Activated CD4-positive, alpha-beta T cell treated with anti-CD3 and anti-CD28 coated beads for 36 hours (primary cell): ENCODE results near the gene CDK5RAP2. TPM values are rescaled to one million over a fixed set of nuclear protein-coding genes. Genes with fewer than 3 reads are reported as not detected.
"Not testable (repeated sequence)": the region's sequence is repeated elsewhere in the genome, so short reads cannot be mapped to it uniquely, and the experiment has no call there.

Experiments
- ATAC-seq: fragments of 200-7000 bp; cut with Tn5 transposase; one replicate; pipeline ENCODE4 v1.10.0; 2021; ENCODE audit warnings: mild to moderate bottlenecking, moderate library complexity
- CTCF ChIA-PET: fragments of 350-600 bp; sonication (Branson Sonifier 250); formaldehyde crosslinking; loops from one replicate; lab custom pipeline; 2021; ENCODE audit warnings: antibody characterized with exemption; lab: Charles Lee
- POLR2A ChIA-PET: fragments of 350-600 bp; sonication (Branson Sonifier 250); formaldehyde crosslinking; loops from one replicate; lab custom pipeline; 2021; ENCODE audit warnings: antibody characterized with exemption, inconsistent platforms; lab: Charles Lee
- DNase-seq: peaks from one replicate; pipeline ENCODE4 v3.0.0-alpha.2; 2020
- H3K27ac Mint-ChIP-seq: one replicate; pipeline ENCODE4 v1.8.0; 2021; ENCODE audit warnings: mixed read lengths
- H3K27me3 Mint-ChIP-seq: one replicate; pipeline ENCODE4 v1.8.0; 2021; ENCODE audit warnings: mixed read lengths
- H3K36me3 Mint-ChIP-seq: one replicate; pipeline ENCODE4 v1.8.0; 2021; ENCODE audit warnings: low read depth, mixed read lengths
- H3K4me1 Mint-ChIP-seq: one replicate; pipeline ENCODE4 v1.8.0; 2021; ENCODE audit warnings: mixed read lengths
- H3K4me3 Mint-ChIP-seq: one replicate; pipeline ENCODE4 v1.8.0; 2021; ENCODE audit warnings: mild to moderate bottlenecking, moderate library complexity, mixed read lengths
- H3K9me3 Mint-ChIP-seq: one replicate; pipeline ENCODE4 v1.8.0; 2021; ENCODE audit warnings: low read depth, mixed read lengths
- intact Hi-C, 2 experiments: fragments of 100-400 bp; cut with DNase I in 1 of 2; cut with micrococcal nuclease in 1 of 2; formaldehyde crosslinking; loops; one replicate each; pipeline versions ENCODE4 v1.14.2 to v1.15.1; 2022 to 2024; cut with DNase I, micrococcal nuclease
- total RNA-seq, 2 experiments: library from RNA; stranded (reverse); gene quantifications; one replicate each; pipeline ENCODE4 v1.2.3, GENCODE V29; 2021

CDK5RAP2 gene
- total RNA-seq, 2 experiments from 2014 or later: 68.8 to 85.8 TPM

DNA sequence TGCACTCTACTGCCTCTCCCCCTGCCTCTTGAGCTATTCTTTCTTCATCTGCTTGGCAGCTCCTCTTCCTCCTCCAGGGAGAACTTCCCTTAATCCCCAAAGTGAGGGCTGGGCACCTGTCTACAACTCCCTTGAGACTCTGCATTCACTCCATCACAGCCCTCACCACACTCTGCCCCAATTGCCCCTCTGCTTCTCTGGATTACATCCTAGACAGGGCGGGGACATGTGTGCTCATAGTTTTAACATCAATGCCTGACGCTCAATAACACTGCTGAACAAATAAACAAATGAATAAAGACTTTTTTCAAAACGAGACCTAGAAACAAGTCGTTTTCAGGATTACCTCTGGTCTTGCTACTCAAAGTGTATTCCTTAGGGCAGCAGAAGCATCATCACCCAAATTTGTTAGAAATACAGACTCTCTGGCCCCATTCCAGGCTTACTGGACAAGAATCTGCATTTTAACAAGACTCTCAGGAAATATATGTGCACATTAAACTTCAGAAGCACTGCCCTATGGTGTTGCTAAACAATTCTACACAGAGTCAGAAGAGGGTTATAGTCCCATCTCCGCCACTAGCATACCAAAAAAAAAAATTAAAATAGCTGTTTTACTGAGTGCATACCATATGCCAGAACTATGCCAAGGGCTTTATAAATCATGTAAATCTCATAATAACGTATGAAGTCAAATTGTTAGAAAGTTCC, 115.6 kb downstream of the CDK5RAP2 start:
- DNase-seq: no peak
- ATAC-seq: no peak
- ChIA-PET CTCF (no interaction called here), POLR2A (no interaction called here)
- intact Hi-C loops: no loop called here
- H3K9me3 Mint-ChIP-seq: no peaks in the 10 kb centered on the region
- H3K4me1 Mint-ChIP-seq: no peaks in the 10 kb centered on the region
- no peak overlapping the region for H3K27ac Mint-ChIP-seq
- H3K4me3 Mint-ChIP-seq: no peak overlapping the region
- H3K27me3 Mint-ChIP-seq: no peaks in the 10 kb centered on the region
- peaks cover 50% of the 10 kb centered on the region for H3K36me3 Mint-ChIP-seq

DNA sequence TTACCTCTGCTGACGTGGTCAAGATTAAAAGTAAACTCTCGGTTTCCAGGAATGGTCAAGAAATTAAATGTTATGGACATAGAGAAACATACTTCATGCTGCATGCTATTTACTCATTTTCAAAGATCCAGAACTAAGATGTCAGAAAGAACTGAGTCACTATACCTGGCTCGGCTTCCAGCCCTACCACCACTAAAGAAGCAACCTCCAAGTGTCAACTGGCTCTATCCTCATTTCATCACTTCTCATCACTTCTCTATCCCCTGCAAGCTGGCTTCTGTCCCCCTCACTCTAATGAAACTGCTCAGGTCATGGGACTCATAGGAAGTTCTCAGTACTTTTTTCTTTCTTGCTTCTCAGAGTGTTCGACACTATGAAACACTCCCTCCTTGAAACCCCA, 116.2 kb downstream of the CDK5RAP2 start:
- DNase-seq (no peak), ATAC-seq (no peak)
- CTCF ChIA-PET: interaction anchor here (1.0 kb wide), 1 partner anchor 156 kb away, joined by 3 read pairs; no protein-coding TSS in a partner anchor
- Mint-ChIP-seq H3K27me3 (no peaks in the 10 kb centered on the region), H3K4me3 (no peak overlapping the region), H3K4me1 (no peaks in the 10 kb centered on the region), H3K9me3 (no peaks in the 10 kb centered on the region), H3K36me3 (peaks cover 51% of the 10 kb centered on the region), H3K27ac (no peak overlapping the region)
- intact Hi-C loops: no loop called here
- POLR2A ChIA-PET: no interaction called here

DNA sequence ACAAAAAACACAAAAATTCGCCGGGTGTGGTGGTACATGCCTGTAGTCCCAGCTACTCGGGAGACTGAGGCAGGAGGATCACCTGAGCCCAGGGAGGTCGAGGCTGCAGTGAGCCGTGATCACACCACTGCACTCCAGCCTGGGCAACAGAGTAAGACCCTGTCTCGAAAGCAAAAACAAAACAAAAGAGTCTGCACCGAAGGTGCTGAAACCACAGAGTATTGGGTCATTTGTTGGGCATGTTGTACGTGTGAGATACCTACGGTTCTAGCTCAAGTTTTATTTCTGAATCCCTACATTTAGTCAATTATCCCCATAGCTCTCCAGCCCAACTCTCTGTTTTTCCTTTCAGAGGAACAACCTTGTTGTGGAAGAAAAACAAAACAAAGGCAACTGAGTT, 118.3 kb downstream of the CDK5RAP2 start:
- H3K4me1 Mint-ChIP-seq, POLR2A ChIA-PET, H3K27ac Mint-ChIP-seq, intact Hi-C loops, ATAC-seq, DNase-seq, H3K27me3 Mint-ChIP-seq, H3K9me3 Mint-ChIP-seq, H3K4me3 Mint-ChIP-seq, CTCF ChIA-PET: not testable (repeated sequence)
- peaks cover 63% of the 10 kb centered on the region for H3K36me3 Mint-ChIP-seq

DNA sequence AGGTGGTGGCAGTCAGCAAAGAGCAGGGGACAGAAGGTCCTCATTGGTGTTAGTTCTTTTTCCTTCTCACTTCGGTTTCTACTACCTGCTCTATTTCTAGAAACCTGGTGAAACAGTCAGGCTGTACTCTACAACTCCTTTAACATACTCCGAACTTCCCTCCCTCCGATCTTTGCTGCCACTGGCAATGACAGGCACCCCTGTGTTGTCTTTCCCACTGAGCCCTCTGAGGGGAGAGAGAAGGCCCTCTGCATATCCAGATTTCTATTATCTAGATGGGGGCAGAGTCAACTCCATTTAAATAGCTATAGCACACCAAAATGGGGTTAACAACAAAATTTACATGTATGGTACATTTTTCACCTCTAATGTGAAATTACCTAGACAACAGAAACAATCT, 123.7 kb downstream of the CDK5RAP2 start:
- no peak for DNase-seq
- Mint-ChIP-seq H3K27me3 (no peaks in the 10 kb centered on the region), H3K4me3 (no peak overlapping the region), H3K27ac (no peak overlapping the region), H3K36me3 (peaks cover 72% of the 10 kb centered on the region), H3K9me3 (no peaks in the 10 kb centered on the region), H3K4me1 (no peaks in the 10 kb centered on the region)
- ChIA-PET POLR2A (no interaction called here), CTCF (interaction anchor here (0.7 to 0.8 kb wide), 4 partner anchors 10 to 821 kb away, joined by 3 to 4 read pairs (median 3); no protein-coding TSS in a partner anchor)
- intact Hi-C loops: no loop called here
- no peak for ATAC-seq

DNA sequence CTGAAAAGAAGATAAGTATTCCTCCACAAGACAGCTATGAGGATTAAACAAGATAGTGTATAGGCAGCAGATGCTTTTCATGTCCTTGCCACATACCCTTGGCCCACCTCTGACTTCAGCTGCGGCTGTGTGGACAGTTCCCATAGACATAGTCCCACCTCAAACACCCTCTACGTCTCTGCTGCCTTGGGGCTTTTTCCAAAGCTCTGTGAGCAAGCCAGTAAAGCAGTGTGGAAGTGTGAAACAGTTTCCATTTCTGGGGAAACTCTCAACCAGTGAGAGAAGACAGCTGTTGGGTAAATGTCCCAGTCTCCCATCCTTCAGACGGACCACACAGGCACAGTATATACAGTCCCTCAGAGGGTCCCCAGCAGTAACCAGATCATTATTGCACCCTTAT, 125.5 kb downstream of the CDK5RAP2 start:
- intact Hi-C loops: no loop called here
- Mint-ChIP-seq H3K4me1 (peaks cover 8% of the 10 kb centered on the region), H3K27ac (no peak overlapping the region), H3K36me3 (peaks cover 67% of the 10 kb centered on the region), H3K9me3 (no peaks in the 10 kb centered on the region), H3K27me3 (no peaks in the 10 kb centered on the region), H3K4me3 (no peak overlapping the region)
- ChIA-PET CTCF (no interaction called here), POLR2A (no interaction called here)
- DNase-seq (no peak), ATAC-seq (no peak)

DNA sequence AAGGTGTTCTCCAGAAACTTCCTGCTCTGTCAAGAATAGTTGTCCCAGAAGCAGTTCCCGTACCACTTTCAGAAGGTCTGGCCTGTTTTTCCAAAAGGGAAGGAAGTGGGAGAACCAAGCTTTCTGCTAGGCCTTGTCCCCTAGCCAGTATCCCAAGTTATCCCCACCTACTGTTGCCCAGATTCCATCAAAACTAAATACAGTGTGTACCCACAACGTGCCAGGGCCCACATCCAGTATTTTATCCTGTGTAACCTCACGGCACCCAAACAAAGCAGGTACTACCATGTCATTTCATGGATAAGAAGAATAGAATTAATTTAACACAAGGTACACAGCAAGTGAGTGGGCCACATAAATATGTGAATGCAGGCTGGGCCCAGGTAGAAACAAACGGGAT, 126.2 kb downstream of the CDK5RAP2 start:
- ChIA-PET POLR2A (no interaction called here), CTCF (interaction anchor here (0.6 kb wide), 1 partner anchor 1060 kb away, joined by 3 read pairs; no protein-coding TSS in a partner anchor)
- DNase-seq: no peak
- Mint-ChIP-seq H3K4me3 (no peak overlapping the region), H3K9me3 (no peaks in the 10 kb centered on the region), H3K27me3 (no peaks in the 10 kb centered on the region), H3K36me3 (peaks cover 65% of the 10 kb centered on the region), H3K27ac (no peak overlapping the region), H3K4me1 (peaks cover 8% of the 10 kb centered on the region)
- ATAC-seq: no peak
- intact Hi-C loops: no loop called here

DNA sequence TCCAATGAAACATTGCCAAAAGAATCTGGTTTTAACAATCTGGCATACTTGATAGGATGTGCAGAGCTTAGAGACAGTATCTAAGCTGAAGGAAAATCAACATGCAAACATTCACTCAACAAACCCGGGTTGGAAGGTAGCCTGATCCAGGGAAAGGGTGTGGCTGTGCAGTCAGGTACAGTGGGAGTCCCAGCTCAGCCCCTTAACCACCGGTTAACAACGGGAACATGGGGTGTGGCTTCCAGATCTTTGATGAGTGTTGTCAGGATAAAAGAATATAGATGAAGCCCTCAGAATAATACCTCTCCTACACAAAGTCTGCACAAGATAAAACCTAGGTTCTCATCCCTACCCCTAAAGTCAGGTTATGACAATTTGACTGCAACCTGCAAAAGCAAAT, 127.3 kb downstream of the CDK5RAP2 start:
- no peak overlapping the region for H3K4me3 Mint-ChIP-seq
- DNase-seq (no peak), ATAC-seq (no peak)
- H3K9me3 Mint-ChIP-seq: no peaks in the 10 kb centered on the region
- ChIA-PET CTCF (no interaction called here), POLR2A (no interaction called here)
- H3K4me1 Mint-ChIP-seq: peaks cover 14% of the 10 kb centered on the region
- intact Hi-C loops: no loop called here
- H3K36me3 Mint-ChIP-seq: peaks cover 64% of the 10 kb centered on the region
- H3K27ac Mint-ChIP-seq: no peak overlapping the region
- no peaks in the 10 kb centered on the region for H3K27me3 Mint-ChIP-seq

DNA sequence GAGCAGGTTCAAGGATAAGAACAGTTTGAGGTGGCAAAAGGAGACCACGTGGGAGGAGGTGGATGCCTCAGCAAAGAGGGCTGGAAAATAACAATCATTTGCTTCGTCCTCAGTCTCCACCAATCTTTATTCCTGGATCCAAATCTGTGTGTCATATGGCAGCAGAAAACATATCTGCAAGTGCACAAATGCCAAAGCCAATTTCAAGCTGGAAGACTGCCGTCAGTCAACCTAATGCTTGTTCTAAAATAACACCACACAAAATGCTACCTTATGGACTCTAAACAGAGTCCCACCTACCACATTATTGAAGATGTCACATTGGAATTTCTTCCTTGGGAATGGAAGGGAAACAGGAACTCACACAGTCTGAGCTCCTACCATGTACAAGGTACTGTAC, 129.1 kb downstream of the CDK5RAP2 start:
- no peak for DNase-seq
- H3K27me3 Mint-ChIP-seq: no peaks in the 10 kb centered on the region
- no peak overlapping the region for H3K4me3 Mint-ChIP-seq
- H3K27ac Mint-ChIP-seq: no peak overlapping the region
- intact Hi-C loops: no loop called here
- POLR2A ChIA-PET: no interaction called here
- no peaks in the 10 kb centered on the region for H3K9me3 Mint-ChIP-seq
- CTCF ChIA-PET: no interaction called here
- H3K4me1 Mint-ChIP-seq: peaks cover 20% of the 10 kb centered on the region
- no peak for ATAC-seq
- peaks cover 54% of the 10 kb centered on the region for H3K36me3 Mint-ChIP-seq

DNA sequence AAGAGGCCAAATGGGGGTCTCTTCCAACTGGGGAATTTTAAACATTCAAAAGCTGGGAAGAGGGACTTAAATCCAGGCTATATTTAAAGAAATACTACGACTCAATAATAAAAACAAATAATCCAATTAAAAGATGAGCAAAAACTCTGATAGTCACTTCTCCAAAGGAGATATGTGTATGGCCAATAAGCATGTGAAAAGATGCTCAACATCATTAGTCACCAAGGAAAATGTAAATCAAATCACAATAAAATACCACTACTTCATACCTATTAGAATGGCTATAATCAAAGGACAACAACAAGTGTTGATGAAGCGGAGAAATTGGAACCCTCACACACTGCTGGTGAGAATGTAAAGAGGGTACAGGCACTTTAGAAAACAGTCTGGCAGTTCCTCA, 130.4 kb downstream of the CDK5RAP2 start:
- Mint-ChIP-seq H3K4me1 (peaks cover 20% of the 10 kb centered on the region), H3K4me3 (no peak overlapping the region), H3K27me3 (no peaks in the 10 kb centered on the region), H3K36me3 (peaks cover 47% of the 10 kb centered on the region), H3K9me3 (no peaks in the 10 kb centered on the region), H3K27ac (no peak overlapping the region)
- DNase-seq (no peak), ATAC-seq (no peak)
- intact Hi-C loops: no loop called here
- ChIA-PET CTCF (interaction anchor here (0.6 to 0.8 kb wide), 2 partner anchors 693 to 792 kb away, joined by 3 read pairs; no protein-coding TSS in a partner anchor), POLR2A (no interaction called here)

DNA sequence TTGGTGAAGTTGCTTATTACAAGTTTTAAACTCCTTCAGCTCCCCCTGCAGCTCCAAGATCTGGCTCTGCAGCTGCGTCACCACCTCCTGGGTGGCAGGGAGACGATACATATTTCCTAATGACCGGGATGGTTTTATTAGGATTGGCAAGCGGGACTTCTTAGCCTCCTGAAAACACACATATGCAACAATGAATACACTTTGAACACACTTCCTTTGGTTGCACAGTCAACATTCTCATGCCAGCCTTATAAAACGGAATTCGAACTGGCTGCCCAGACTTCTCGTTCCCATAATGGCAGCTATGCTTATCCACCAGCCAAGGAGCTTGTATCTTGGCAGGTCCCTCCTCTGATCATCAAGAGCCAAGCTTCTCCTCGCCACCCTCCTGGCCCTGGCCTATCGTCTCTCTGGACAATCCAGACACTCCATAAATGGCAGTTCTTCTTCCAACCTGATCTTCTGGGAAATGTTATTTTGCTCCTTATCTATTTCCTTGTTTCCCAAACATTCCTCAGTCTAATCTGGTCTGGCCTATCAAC, 131.9 kb downstream of the CDK5RAP2 start:
- Mint-ChIP-seq H3K36me3 (peaks cover 48% of the 10 kb centered on the region), H3K27me3 (no peaks in the 10 kb centered on the region), H3K4me3 (no peak overlapping the region), H3K4me1 (peaks cover 20% of the 10 kb centered on the region), H3K9me3 (no peaks in the 10 kb centered on the region), H3K27ac (no peak overlapping the region)
- ATAC-seq (no peak), DNase-seq (no peak)
- POLR2A ChIA-PET: no interaction called here
- intact Hi-C loops: no loop called here
- CTCF ChIA-PET: interaction anchor here (0.6 to 1.4 kb wide), 3 partner anchors 9 to 108 kb away, joined by 3 to 6 read pairs (median 4); no protein-coding TSS in a partner anchor

DNA sequence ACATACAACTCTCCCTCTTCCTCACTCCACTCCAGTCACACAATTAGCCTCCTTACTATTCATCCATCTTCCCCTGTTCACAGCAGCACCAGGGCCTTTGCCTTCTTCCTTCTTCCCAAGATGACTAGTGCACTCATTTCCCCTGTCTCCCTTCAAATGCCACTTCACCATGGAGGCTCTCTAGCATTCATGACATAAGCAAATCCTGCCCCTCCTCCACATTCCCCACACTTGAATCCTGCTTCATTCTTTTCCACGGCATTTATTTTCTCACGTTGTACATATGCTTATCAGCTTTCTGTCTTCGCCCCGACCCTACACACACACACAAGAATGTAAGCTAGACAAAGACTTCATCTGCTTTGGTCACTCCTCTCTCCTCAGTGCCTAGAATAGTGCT, 133.3 kb downstream of the CDK5RAP2 start:
- no peak for ATAC-seq
- Mint-ChIP-seq H3K9me3 (no peaks in the 10 kb centered on the region), H3K4me3 (no peak overlapping the region), H3K27me3 (no peaks in the 10 kb centered on the region), H3K36me3 (peaks cover 42% of the 10 kb centered on the region), H3K27ac (no peak overlapping the region), H3K4me1 (peaks cover 20% of the 10 kb centered on the region)
- ChIA-PET POLR2A (no interaction called here), CTCF (no interaction called here)
- no peak for DNase-seq
- intact Hi-C loops: no loop called here

DNA sequence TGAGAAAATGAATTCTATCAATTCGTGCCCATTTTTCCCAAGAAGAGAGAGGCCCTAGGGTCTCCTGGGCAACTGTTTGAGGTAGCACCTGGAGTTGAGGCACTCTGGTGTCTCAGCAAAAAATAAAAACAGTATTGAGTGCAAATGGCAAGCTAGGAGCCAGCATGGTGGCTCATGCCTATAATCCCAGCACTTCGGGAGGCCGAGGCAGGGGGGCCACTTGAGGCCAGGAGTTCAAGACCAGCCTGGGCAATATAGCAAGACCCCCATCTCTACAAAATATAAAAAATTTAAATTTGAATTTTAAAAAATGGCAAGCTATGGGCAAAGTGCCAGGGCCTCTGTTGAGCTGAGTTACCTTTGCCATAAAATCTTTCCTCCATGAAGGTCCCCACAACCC, 136.0 kb downstream of the CDK5RAP2 start:
- no peak for ATAC-seq
- Mint-ChIP-seq H3K9me3 (no peaks in the 10 kb centered on the region), H3K27me3 (no peaks in the 10 kb centered on the region), H3K27ac (no peak overlapping the region), H3K36me3 (peaks cover 46% of the 10 kb centered on the region), H3K4me1 (peaks cover 12% of the 10 kb centered on the region), H3K4me3 (no peak overlapping the region)
- CTCF ChIA-PET: interaction anchor here (0.5 to 0.7 kb wide), 2 partner anchors 143 to 152 kb away, joined by 3 read pairs; no protein-coding TSS in a partner anchor
- no peak for DNase-seq
- intact Hi-C loops: no loop called here
- POLR2A ChIA-PET: no interaction called here
